Progenitor cell of endocrine pancreas (in vitro differentiated cells): ENCODE measurements around the gene KRTAP10-1. TPM values are rescaled to one million over a fixed set of nuclear protein-coding genes. Genes with fewer than 3 reads are reported as not detected.

Source experiments
- DNase-seq: peaks from one replicate; pipeline ENCODE4 v3.0.0; 2021; ENCODE audit warnings: low spot score; ENCODE audit not compliant: unreplicated experiment
- H3K27ac Mint-ChIP-seq: 2 replicates; pipeline ENCODE4 v1.8.0; 2021; ENCODE audit warnings: mild to moderate bottlenecking, moderate library complexity, mixed read lengths
- H3K27me3 Mint-ChIP-seq: 2 replicates; pipeline ENCODE4 v1.8.0; 2021; ENCODE audit warnings: mixed read lengths
- H3K36me3 Mint-ChIP-seq: 2 replicates; pipeline ENCODE4 v1.8.0; 2022; ENCODE audit warnings: mixed read lengths; ENCODE audit not compliant: insufficient read depth
- H3K4me1 Mint-ChIP-seq: 2 replicates; pipeline ENCODE4 v1.8.0; 2021; ENCODE audit warnings: low read depth, mixed read lengths
- H3K4me3 Mint-ChIP-seq: 2 replicates; pipeline ENCODE4 v1.8.0; 2021; ENCODE audit warnings: low read depth, mild to moderate bottlenecking, moderate library complexity, mixed read lengths
- H3K9me3 Mint-ChIP-seq: 2 replicates; pipeline ENCODE4 v1.8.0; 2021; ENCODE audit warnings: low read depth, mixed read lengths
- total RNA-seq: library from RNA; stranded (reverse); gene quantifications from 2 replicates; pipeline ENCODE4 v1.2.1, GENCODE V29; 2021
- TF ChIP-seq, protein P1 (sequence below): fragments of 200-600 bp; sonication (generic); IDR thresholded peaks from one replicate; pipeline ENCODE4 v1.5.0; 2021; ENCODE audit warnings: antibody characterized with exemption, mild to moderate bottlenecking; ENCODE audit not compliant: unreplicated experiment

Gene KRTAP10-1
- total RNA-seq, 1 donor from 2014 or later, result not detected

DNA sequence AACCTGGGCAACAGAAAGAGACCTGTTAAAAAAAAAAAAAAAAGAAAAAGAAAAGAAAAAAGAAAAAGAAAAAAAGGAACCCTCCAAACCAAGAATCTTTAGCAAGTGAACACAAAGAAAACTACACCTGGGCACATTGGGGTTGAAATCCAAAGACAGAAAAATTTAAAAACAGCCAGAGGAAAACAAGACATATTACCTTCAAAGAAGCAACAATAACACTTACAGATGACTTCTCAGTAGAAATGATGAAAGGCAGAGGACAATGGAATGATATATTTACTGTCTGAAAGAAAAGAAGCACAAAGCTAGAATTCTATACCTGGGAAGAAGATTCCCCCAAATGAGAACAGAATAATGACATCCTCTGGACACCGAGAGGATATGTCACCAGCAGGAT is 2.7 kb upstream of the KRTAP10-1 start:
- DNase-seq, result no peak
- TF ChIP-seq, protein P1, sequence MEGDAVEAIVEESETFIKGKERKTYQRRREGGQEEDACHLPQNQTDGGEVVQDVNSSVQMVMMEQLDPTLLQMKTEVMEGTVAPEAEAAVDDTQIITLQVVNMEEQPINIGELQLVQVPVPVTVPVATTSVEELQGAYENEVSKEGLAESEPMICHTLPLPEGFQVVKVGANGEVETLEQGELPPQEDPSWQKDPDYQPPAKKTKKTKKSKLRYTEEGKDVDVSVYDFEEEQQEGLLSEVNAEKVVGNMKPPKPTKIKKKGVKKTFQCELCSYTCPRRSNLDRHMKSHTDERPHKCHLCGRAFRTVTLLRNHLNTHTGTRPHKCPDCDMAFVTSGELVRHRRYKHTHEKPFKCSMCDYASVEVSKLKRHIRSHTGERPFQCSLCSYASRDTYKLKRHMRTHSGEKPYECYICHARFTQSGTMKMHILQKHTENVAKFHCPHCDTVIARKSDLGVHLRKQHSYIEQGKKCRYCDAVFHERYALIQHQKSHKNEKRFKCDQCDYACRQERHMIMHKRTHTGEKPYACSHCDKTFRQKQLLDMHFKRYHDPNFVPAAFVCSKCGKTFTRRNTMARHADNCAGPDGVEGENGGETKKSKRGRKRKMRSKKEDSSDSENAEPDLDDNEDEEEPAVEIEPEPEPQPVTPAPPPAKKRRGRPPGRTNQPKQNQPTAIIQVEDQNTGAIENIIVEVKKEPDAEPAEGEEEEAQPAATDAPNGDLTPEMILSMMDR, result no peak
- Mint-ChIP-seq H3K4me3 (no peak overlapping the region), H3K4me1 (no peaks in the 10 kb centered on the region), H3K9me3 (peaks cover 17% of the 10 kb centered on the region), H3K36me3 (peaks cover 4% of the 10 kb centered on the region), H3K27ac (no peak overlapping the region), H3K27me3 (no peaks in the 10 kb centered on the region)

DNA sequence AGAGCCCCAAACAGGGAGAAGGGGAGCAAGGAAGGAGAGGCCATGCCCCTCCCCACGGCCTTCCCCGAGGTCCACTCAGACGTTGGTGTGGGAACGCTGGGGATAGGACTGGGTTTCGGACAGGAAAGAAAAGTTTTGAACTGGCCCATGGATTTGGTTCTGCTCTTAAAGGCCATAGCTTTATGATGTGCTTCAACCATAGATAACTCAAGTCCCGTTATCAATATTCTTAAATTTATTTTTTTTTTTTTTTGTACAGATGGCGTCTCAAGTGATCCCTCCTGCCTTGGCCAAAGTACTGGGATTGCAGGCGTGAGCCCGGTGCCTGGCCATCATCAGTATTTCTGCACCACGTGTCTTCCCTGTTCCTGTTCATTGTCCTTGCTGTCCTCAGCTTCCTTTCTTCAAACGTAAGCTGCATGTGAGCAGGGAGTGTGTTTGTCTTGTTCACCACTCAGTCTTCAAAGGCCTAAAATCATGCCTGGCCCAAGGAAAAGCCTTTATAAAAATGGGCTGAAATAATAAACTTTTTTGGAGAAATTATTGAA is 820 bp upstream of the KRTAP10-1 start:
- no peaks in the 10 kb centered on the region for H3K27me3 Mint-ChIP-seq
- no peak overlapping the region for H3K27ac Mint-ChIP-seq
- H3K4me1 Mint-ChIP-seq, result no peaks in the 10 kb centered on the region
- H3K9me3 Mint-ChIP-seq, result peaks cover 5% of the 10 kb centered on the region
- no peak for DNase-seq
- no peak overlapping the region for H3K4me3 Mint-ChIP-seq
- TF ChIP-seq, protein P1, result no peak
- no peaks in the 10 kb centered on the region for H3K36me3 Mint-ChIP-seq

GRCh38 chr21:44539046-44539445 is 949 bp downstream of the KRTAP10-1 start:
- Mint-ChIP-seq H3K4me3 (no peak overlapping the region), H3K27me3 (no peaks in the 10 kb centered on the region), H3K9me3 (no peaks in the 10 kb centered on the region), H3K36me3 (no peaks in the 10 kb centered on the region), H3K27ac (no peak overlapping the region), H3K4me1 (no peaks in the 10 kb centered on the region)
- DNase-seq, result peak; percentile 6
- TF ChIP-seq, protein P1, result no peak

DNA sequence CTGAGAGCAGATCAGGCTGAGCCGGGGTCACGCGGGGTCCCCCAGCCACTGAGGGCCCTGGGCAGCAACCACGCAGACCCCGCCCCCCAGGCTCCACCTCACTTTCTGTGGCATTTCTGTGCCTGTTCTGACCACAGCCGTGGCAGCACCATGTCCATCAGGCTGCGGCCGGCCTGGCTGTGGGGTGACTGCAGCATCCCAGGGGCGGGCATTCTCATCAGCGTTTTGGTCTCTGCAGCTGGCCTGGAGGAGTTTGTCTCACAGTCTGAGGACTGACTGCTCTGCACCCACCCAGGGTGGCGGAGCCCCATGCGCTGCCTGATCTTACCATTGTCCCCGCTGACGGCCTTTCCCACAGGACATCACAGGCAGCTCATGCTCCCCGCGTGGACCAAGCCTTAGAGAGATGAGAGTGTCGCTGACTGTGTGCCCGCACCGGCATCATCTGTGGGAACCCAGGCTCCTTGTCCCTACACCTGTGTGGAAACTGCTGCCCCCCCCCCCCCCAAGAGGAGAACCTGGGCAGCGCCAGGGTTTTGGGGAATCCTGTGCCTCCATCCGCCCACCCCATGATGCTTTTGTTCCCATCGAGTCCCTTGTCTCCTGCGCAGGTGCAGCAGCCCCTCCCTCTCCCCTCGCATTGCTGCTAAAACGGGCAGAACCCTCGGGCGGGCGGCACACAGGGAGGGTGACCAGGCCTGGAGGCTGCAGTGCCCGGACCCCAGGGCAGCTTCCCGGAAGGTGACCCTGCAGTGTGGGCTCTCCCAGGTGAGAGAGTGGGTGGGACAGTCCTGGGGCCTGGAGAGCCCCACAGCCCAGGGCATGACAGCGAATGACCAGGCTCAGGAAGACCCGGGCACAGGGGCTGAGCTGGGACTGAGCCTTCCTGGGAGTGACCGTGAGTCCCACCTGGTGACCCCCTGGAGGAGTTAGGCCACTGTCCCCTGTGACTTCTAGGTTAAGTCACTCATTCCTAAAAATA is 1.8 kb downstream of the KRTAP10-1 start:
- peak overlapping the region; percentile 45 for H3K27ac Mint-ChIP-seq

GRCh38 chr21:44535963-44536362 is 4.0 kb downstream of the KRTAP10-1 start:
- Mint-ChIP-seq H3K27me3 (no peaks in the 10 kb centered on the region), H3K4me1 (no peaks in the 10 kb centered on the region), H3K36me3 (no peaks in the 10 kb centered on the region), H3K9me3 (no peaks in the 10 kb centered on the region), H3K4me3 (no peak overlapping the region), H3K27ac (no peak overlapping the region)
- TF ChIP-seq, protein P1, result no peak
- no peak for DNase-seq

More for the DNA sequence above, 1.8 kb downstream of the KRTAP10-1 start:
- TF ChIP-seq, protein P1, result no peak
- Mint-ChIP-seq H3K36me3 (no peaks in the 10 kb centered on the region), H3K4me3 (no peak overlapping the region), H3K9me3 (no peaks in the 10 kb centered on the region), H3K4me1 (no peaks in the 10 kb centered on the region), H3K27me3 (no peaks in the 10 kb centered on the region)
- DNase-seq, result peak; percentile 7
